ENCODE data around the gene PHTF2.
"Not testable (repeated sequence)": the region's sequence is repeated elsewhere in the genome, so short reads cannot be mapped to it uniquely, and the experiment has no call there.

The PHTF2 gene

GRCh38 chr7:77831481-77831880, 32.9 kb downstream of the PHTF2 start:
- no peak for TF ChIP-seq CTCF (IDR thresholded peaks at IDR 0.05; ENCODE audit: control insufficient read depth, insufficient read depth, low read depth, low read length, missing control alignments)
- DNase-seq (ENCODE audit: low read depth): no peak
- H3K4me3 ChIP-seq (ENCODE audit: control insufficient read depth, low read depth, low read length): no peak overlapping the region

GRCh38 chr7:77831953-77832352, 33.4 kb downstream of the PHTF2 start:
- TF ChIP-seq CTCF (IDR thresholded peaks at IDR 0.05; ENCODE audit: control insufficient read depth, insufficient read depth, low read depth, low read length, missing control alignments): no peak
- H3K4me3 ChIP-seq (ENCODE audit: control insufficient read depth, low read depth, low read length): no peak overlapping the region

DNA sequence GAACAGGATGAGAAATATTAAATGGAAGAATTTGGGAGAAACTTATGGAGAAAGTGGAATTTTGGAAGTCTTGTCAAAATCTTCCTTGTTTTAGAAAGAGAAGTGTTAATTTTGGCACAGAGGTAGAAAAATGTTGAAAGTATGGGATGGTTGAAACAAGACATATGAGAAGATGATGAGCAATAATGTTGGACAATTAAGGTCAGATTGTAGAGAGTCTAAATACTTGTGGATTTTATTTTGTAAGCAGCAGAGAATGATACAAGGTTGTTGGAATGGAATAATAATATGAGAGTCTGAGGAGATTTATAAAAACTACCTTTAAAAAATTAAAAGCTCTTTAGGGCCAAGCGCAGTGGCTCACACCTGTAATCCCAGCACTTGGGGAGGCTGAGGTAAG, 34.6 kb downstream of the PHTF2 start:
- no peak for TF ChIP-seq CTCF (IDR thresholded peaks at IDR 0.05; ENCODE audit: control insufficient read depth, insufficient read depth, low read depth, low read length, missing control alignments)
- no peak for DNase-seq (ENCODE audit: low read depth)
- no peak overlapping the region for H3K4me3 ChIP-seq (ENCODE audit: control insufficient read depth, low read depth, low read length)

More at GRCh38 chr7:77831953-77832352, 33.4 kb downstream of the PHTF2 start:
- no peak for DNase-seq (ENCODE audit: low read depth)

DNA sequence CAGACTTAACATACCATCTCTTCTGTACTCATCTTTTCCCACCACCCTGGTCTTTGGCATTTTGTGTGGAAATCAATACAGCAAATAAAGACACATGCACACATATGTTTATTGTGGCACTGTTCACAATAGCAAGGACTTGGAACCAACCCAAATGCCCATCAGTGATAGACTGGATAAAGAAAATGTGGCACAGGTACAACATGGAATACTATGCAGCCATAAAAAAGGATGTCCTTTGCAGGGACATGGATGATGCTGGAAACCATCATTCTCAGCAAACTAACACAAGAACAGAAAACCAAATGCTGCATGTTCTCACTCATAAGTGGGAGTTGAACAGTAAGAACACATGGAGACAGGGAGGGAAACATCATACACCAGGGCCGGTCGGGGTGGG, 37.9 kb downstream of the PHTF2 start:
- H3K4me3 ChIP-seq (ENCODE audit: control insufficient read depth, low read depth, low read length); DNase-seq (ENCODE audit: low read depth): not testable (repeated sequence)

- DNase-seq (ENCODE audit: low read depth): no peak
- no peak for TF ChIP-seq CTCF (IDR thresholded peaks at IDR 0.05; ENCODE audit: control insufficient read depth, insufficient read depth, low read depth, low read length, missing control alignments)
Measured at GRCh38 chr7:77837275-77837674, 38.7 kb downstream of the PHTF2 start.

GRCh38 chr7:77837966-77838365, 39.4 kb downstream of the PHTF2 start:
- TF ChIP-seq CTCF (IDR thresholded peaks at IDR 0.05; ENCODE audit: control insufficient read depth, insufficient read depth, low read depth, low read length, missing control alignments): no peak
- no peak for DNase-seq (ENCODE audit: low read depth)
- no peak overlapping the region for H3K4me3 ChIP-seq (ENCODE audit: control insufficient read depth, low read depth, low read length)

More at GRCh38 chr7:77837275-77837674, 38.7 kb downstream of the PHTF2 start:
- H3K4me3 ChIP-seq (ENCODE audit: control insufficient read depth, low read depth, low read length): no peak overlapping the region

DNA sequence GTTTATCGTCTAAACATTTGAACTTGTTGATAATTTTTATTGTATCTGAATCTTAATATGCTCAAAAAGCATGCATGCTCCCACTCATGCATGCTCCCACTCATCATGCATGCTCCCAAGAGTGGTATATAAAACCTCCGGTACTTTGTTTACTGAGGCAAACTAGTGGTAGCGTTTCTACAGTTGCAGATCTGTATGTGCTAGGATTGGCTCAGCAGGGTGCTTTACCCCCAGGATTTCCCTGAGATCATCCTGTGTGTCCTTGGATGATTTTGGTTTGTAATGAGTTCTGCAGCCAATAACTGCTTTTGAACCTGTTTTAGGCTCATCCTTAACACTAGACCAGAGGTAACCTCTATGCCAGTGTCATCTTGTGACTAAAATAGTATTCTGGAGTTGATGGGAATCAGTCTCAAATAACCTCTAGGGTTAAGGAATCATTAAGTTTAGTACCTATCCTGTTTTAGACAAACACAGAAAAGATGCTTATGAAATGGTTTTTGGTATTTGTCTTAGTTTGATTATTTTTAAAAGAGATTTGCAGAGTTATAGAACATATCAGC, 40.4 kb downstream of the PHTF2 start:
- no peak for DNase-seq (ENCODE audit: low read depth)
- H3K4me3 ChIP-seq (ENCODE audit: control insufficient read depth, low read depth, low read length): no peak overlapping the region
- TF ChIP-seq CTCF (IDR thresholded peaks at IDR 0.05; ENCODE audit: control insufficient read depth, insufficient read depth, low read depth, low read length, missing control alignments): no peak
